Stomach (tissue), 9 donors: ENCODE measurements around the gene VASP. TPM values are rescaled to one million over a fixed set of nuclear protein-coding genes. Genes with fewer than 3 reads are reported as not detected.

Experiments
- DNase-seq, 2 donors: peaks; one replicate each; pipeline versions ENCODE4 v3.0.0 to v3.0.0-alpha.2; 2013 to 2019
- H3K27ac ChIP-seq, 5 donors: fragments of 200-600 bp in 4 of 5; sonication (generic) in 4 of 5; one replicate each; pipeline ENCODE4 v1.5.1; 2013 to 2019; ENCODE audit warnings: mild to moderate bottlenecking in 1 of 5, moderate library complexity in 1 of 5
- H3K27me3 ChIP-seq, 3 donors: fragments of 200-600 bp; sonication (generic); one replicate each; pipeline ENCODE4 v1.5.1; 2017 to 2019; ENCODE audit warnings: mixed run types in 1 of 3
- H3K36me3 ChIP-seq, 4 donors: fragments of 200-600 bp; sonication (generic); 1 replicate in 3 of 4; 2 replicates in 1 of 4; pipeline ENCODE4 v1.5.1; 2016 to 2019
- H3K4me1 ChIP-seq, 4 donors: fragments of 200-600 bp; sonication (generic); one replicate each; pipeline ENCODE4 v1.5.1; 2016 to 2019
- H3K4me3 ChIP-seq, 4 donors: fragments of 200-600 bp; sonication (generic) in 3 of 4; one replicate each; pipeline ENCODE4 v1.5.1; 2016 to 2019; ENCODE audit warnings: mild to moderate bottlenecking in 1 of 4
- H3K9me3 ChIP-seq, 4 donors: fragments of 200-600 bp; sonication (generic); one replicate each; pipeline ENCODE4 v1.5.1; 2016 to 2019
- CTCF ChIP-seq, 7 experiments: fragments of 450-650 bp in 4 of 7; fragments of 200-600 bp in 3 of 7; sonication (generic) in 3 of 7; IDR thresholded peaks; one replicate each; pipeline ENCODE4 v1.5.1; 2016 to 2019; ENCODE audit warnings: antibody characterized with exemption in 7 of 7, control low read depth in 2 of 7, mild to moderate bottlenecking in 1 of 7
- EP300 ChIP-seq: sonication (generic); formaldehyde crosslinking; IDR thresholded peaks from one replicate; pipeline ENCODE4 v1.6.1; 2017; ENCODE audit warnings: antibody characterized with exemption
- POLR2A ChIP-seq, 4 donors: fragments of 450-650 bp; IDR thresholded peaks; one replicate each; pipeline ENCODE4 v1.6.1; 2016; ENCODE audit warnings: antibody characterized with exemption in 4 of 4, control low read depth in 2 of 4, mild to moderate bottlenecking in 1 of 4, moderate library complexity in 1 of 4
- POLR2AphosphoS5 ChIP-seq, 3 donors: sonication (generic); formaldehyde crosslinking; IDR thresholded peaks; one replicate each; pipeline ENCODE4 v1.6.1; 2016; ENCODE audit warnings: antibody characterized with exemption in 3 of 3
- WGBS, 5 donors: extraction: QIAGEN DNeasy Blood & Tissue Kit in 3 of 5; methylation state at CpG; one replicate each; pipeline versions ENCODE4 v1.1.5 to v1.1.7; 2013 to 2018; 5-methylcytosine and 5-hydroxymethylcytosine counted together
- intact Hi-C: fragments of 100-400 bp; cut with DNase I; formaldehyde crosslinking; loops from one replicate; pipeline ENCODE4 v1.15.1; 2023; ENCODE audit warnings: low total_unique reads
- polyA plus RNA-seq, 3 donors: library from polyadenylated mRNA; stranded (reverse); fragments of 200-250 nt; gene quantifications; one replicate each; pipeline ENCODE4 v1.2.3, GENCODE V29; 2013
- total RNA-seq, 5 donors: library from RNA; depleted of rRNA; stranded (reverse); fragments of >200 nt; gene quantifications; one replicate each; pipeline versions ENCODE4 v1.1.0 to v1.2.3, GENCODE V29; 2014 to 2016
- donor health status: healthy with polysubstance abuse.
- donor health status: Bipolar disorder and iron deficiency.
- donor health status: healthy.

VASP gene
- total and polyA plus RNA-seq, 8 donors, result 48.4 to 280 (median 97.5) TPM

GRCh38 chr19:45574526-45574925, 67.2 kb downstream of the VASP start:
- DNase-seq, result no peak
- intact Hi-C loops, result no loop called here
- Histone ChIP-seq H3K27ac (peak overlapping the region in 3 of 5 donors; percentile 49 to 86 (median 74)), H3K4me3 (no peak overlapping the region), H3K27me3 (no peaks in the 10 kb centered on the region), H3K36me3 (no peaks in the 10 kb centered on the region), H3K9me3 (no peaks in the 10 kb centered on the region), H3K4me1 (peaks cover 25 to 53% (median 50%) of the 10 kb centered on the region in 4 donors)
- TF ChIP-seq POLR2AphosphoS5 (IDR thresholded peaks at IDR 0.05) (no peak), POLR2A (IDR thresholded peaks at IDR 0.05) (no peak), EP300 (no peak), CTCF (IDR thresholded peaks at IDR 0.05) (no peak)
- 69 to 85% (median 79%) methylated on average over 4 of the region's 4 CpGs for WGBS, 5 donors

DNA sequence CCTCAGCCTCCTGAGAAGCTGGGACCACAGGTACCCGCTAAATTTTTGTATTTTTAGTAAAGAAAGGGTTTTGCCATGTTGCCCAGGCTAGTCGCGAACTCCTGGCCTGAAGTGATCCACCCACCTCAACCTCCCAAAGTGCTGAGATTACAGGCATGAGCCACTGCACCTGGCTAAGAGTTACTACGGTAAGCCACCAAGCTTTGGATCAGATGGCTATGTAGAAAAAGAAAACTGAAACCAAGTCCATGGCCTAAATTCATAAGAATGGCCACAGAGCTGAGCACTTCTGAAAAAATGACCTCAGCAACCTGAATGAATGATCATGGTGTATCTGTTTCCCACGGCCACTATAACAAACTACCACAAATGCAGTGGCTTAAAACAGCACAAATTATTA, 67.9 kb downstream of the VASP start:
- Histone ChIP-seq H3K36me3 (no peaks in the 10 kb centered on the region), H3K4me3 (no peak overlapping the region), H3K27me3 (no peaks in the 10 kb centered on the region), H3K9me3 (no peaks in the 10 kb centered on the region), H3K27ac (peak overlapping the region in 4 of 5 donors; percentile 3 to 86 (median 62)), H3K4me1 (peaks cover 22 to 48% (median 45%) of the 10 kb centered on the region in 4 donors)
- TF ChIP-seq POLR2A (IDR thresholded peaks at IDR 0.05) (no peak), CTCF (IDR thresholded peaks at IDR 0.05) (no peak), POLR2AphosphoS5 (IDR thresholded peaks at IDR 0.05) (no peak), EP300 (no peak)
- WGBS, 5 donors, result 80 to 94% (median 86%) methylated on average over 5 of the region's 5 CpGs
- no peak for DNase-seq
- intact Hi-C loops, result no loop called here

Other genes with a start within 250 kb of the VASP start
- 10 to 100 TPM in 1 of 5 donors, 1 to 10 TPM in 2, not detected in 2; 4.1 to 10.8 (median 6.2) TPM for gene CKM, start 184.6 kb upstream of the VASP start, total RNA-seq
- gene CKM, start 184.6 kb upstream of the VASP start, polyA plus RNA-seq, result 10 to 100 TPM; 10.9 to 58.5 (median 11.3) TPM
- under 1 TPM in 1 of 5 donors, not detected in 4; 0.92 TPM for gene KLC3, start 166.7 kb upstream of the VASP start, total RNA-seq
- gene KLC3, start 166.7 kb upstream of the VASP start, polyA plus RNA-seq, result 1 to 10 TPM in 2 of 3 donors, under 1 TPM in 1; 0.61 to 7.0 (median 1.1) TPM
- 10 to 100 TPM in 3 of 5 donors, 1 to 10 TPM in 2; 5.3 to 77.3 (median 12.0) TPM for gene ERCC2, start 136.9 kb upstream of the VASP start, total RNA-seq
- gene ERCC2, start 136.9 kb upstream of the VASP start, polyA plus RNA-seq, result 10 to 100 TPM in 1 of 3 donors, 1 to 10 TPM in 2; 6.2 to 10.5 (median 6.9) TPM
- 10 to 100 TPM in 3 of 5 donors, 1 to 10 TPM in 2; 2.4 to 44.9 (median 28.0) TPM for gene PPP1R13L, start 102.4 kb upstream of the VASP start, total RNA-seq
- gene PPP1R13L, start 102.4 kb upstream of the VASP start, polyA plus RNA-seq, result 100 to 1,000 TPM in 1 of 3 donors, 10 to 100 TPM in 1, 1 to 10 TPM in 1; 9.2 to 120 (median 11.8) TPM
- 1 to 10 TPM in 2 of 5 donors, under 1 TPM in 1, not detected in 2; 0.55 to 5.9 (median 2.2) TPM for gene POLR1G, start 100.8 kb upstream of the VASP start, total RNA-seq
- 1 to 10 TPM; 1.8 to 7.2 (median 3.4) TPM for gene POLR1G, start 100.8 kb upstream of the VASP start, polyA plus RNA-seq
- gene ERCC1, start 83.6 kb upstream of the VASP start, total RNA-seq, result 10 to 100 TPM in 4 of 5 donors, 1 to 10 TPM in 1; 7.8 to 79.3 (median 36.9) TPM
- 10 to 100 TPM; 53.9 to 66.9 (median 54.6) TPM for gene ERCC1, start 83.6 kb upstream of the VASP start, polyA plus RNA-seq
- 10 to 100 TPM in 2 of 5 donors, 1 to 10 TPM in 3; 1.2 to 76.8 (median 5.5) TPM for gene FOSB, start 39.5 kb upstream of the VASP start, total RNA-seq
- 10 to 100 TPM in 2 of 3 donors, 1 to 10 TPM in 1; 6.9 to 20.9 (median 11.1) TPM for gene FOSB, start 39.5 kb upstream of the VASP start, polyA plus RNA-seq
- gene RTN2, start 10.4 kb upstream of the VASP start, total RNA-seq, result 10 to 100 TPM in 2 of 5 donors, 1 to 10 TPM in 2, not detected in 1; 2.0 to 37.3 (median 10.6) TPM
- 1 to 10 TPM; 4.7 to 9.3 (median 7.9) TPM for gene RTN2, start 10.4 kb upstream of the VASP start, polyA plus RNA-seq
- gene PPM1N, start 9.0 kb upstream of the VASP start, total RNA-seq, result 1 to 10 TPM in 1 of 5 donors, under 1 TPM in 1, not detected in 3; 0.92 to 1.6 TPM
- gene PPM1N, start 9.0 kb upstream of the VASP start, polyA plus RNA-seq, result 1 to 10 TPM; 1.9 to 5.2 (median 4.9) TPM
- gene OPA3, start 77.3 kb downstream of the VASP start, total RNA-seq, result 10 to 100 TPM in 1 of 5 donors, 1 to 10 TPM in 3, under 1 TPM in 1; under 0.01 to 27.5 (median 3.7) TPM
- 1 to 10 TPM; 2.9 to 5.5 (median 4.9) TPM for gene OPA3, start 77.3 kb downstream of the VASP start, polyA plus RNA-seq
- 1 to 10 TPM; 1.3 to 5.8 (median 2.0) TPM for gene GPR4, start 94.7 kb downstream of the VASP start, total RNA-seq
- 1 to 10 TPM in 2 of 3 donors, under 1 TPM in 1; 0.60 to 3.2 (median 2.9) TPM for gene GPR4, start 94.7 kb downstream of the VASP start, polyA plus RNA-seq
- 100 to 1,000 TPM in 2 of 5 donors, 10 to 100 TPM in 3; 17.8 to 387 (median 33.8) TPM for gene EML2, start 131.9 kb downstream of the VASP start, total RNA-seq
- gene EML2, start 131.9 kb downstream of the VASP start, polyA plus RNA-seq, result 10 to 100 TPM; 28.6 to 53.0 (median 31.8) TPM
- 10 to 100 TPM in 3 of 5 donors, 1 to 10 TPM in 2; 5.1 to 44.9 (median 11.9) TPM for gene GIPR, start 160.7 kb downstream of the VASP start, total RNA-seq
- 1 to 10 TPM; 1.9 to 2.4 (median 2.1) TPM for gene GIPR, start 160.7 kb downstream of the VASP start, polyA plus RNA-seq
- gene SNRPD2, start 184.5 kb downstream of the VASP start, total RNA-seq, result 100 to 1,000 TPM in 3 of 5 donors, 10 to 100 TPM in 2; 79.9 to 217 (median 127) TPM
- 100 to 1,000 TPM; 378 to 511 (median 467) TPM for gene SNRPD2, start 184.5 kb downstream of the VASP start, polyA plus RNA-seq
- gene QPCTL, start 185.2 kb downstream of the VASP start, total RNA-seq, result 10 to 100 TPM in 2 of 5 donors, 1 to 10 TPM in 3; 5.8 to 33.6 (median 7.6) TPM
- gene QPCTL, start 185.2 kb downstream of the VASP start, polyA plus RNA-seq, result 1 to 10 TPM; 1.7 to 7.0 (median 4.2) TPM
- 10 to 100 TPM in 3 of 5 donors, 1 to 10 TPM in 2; 4.0 to 61.7 (median 12.3) TPM for gene FBXO46, start 223.4 kb downstream of the VASP start, total RNA-seq
- gene FBXO46, start 223.4 kb downstream of the VASP start, polyA plus RNA-seq, result 10 to 100 TPM in 1 of 3 donors, 1 to 10 TPM in 2; 6.3 to 10.1 (median 7.9) TPM
- gene MEIOSIN, start 226.0 kb downstream of the VASP start, total RNA-seq, result not detected
- not detected for gene MEIOSIN, start 226.0 kb downstream of the VASP start, polyA plus RNA-seq